SU-DHL-6 (cell line): ENCODE data around the gene TMEM9.

Source experiments
- EZH2phosphoT487 ChIP-seq: fragments of 200-600 bp; sonication (generic), shearing (Covaris generic); conservative IDR thresholded peaks from 2 replicates; pipeline ENCODE4 v1.6.1; 2018; ENCODE audit warnings: mild to moderate bottlenecking, antibody characterized with exemption, low read length, moderate library complexity, mixed read lengths
- TF ChIP-seq, protein P1 (sequence below): fragments of 200-600 bp; sonication (generic); IDR thresholded peaks from one replicate; pipeline ENCODE4 v1.5.1; 2017; ENCODE audit warnings: antibody characterized with exemption, mild to moderate bottlenecking, low read length, moderate library complexity; ENCODE audit not compliant: insufficient read depth, poor library complexity, severe bottlenecking

GRCh38 chr1:201185527-201186128, 31.4 kb upstream of the TMEM9 start:
- TF ChIP-seq, protein P1, sequence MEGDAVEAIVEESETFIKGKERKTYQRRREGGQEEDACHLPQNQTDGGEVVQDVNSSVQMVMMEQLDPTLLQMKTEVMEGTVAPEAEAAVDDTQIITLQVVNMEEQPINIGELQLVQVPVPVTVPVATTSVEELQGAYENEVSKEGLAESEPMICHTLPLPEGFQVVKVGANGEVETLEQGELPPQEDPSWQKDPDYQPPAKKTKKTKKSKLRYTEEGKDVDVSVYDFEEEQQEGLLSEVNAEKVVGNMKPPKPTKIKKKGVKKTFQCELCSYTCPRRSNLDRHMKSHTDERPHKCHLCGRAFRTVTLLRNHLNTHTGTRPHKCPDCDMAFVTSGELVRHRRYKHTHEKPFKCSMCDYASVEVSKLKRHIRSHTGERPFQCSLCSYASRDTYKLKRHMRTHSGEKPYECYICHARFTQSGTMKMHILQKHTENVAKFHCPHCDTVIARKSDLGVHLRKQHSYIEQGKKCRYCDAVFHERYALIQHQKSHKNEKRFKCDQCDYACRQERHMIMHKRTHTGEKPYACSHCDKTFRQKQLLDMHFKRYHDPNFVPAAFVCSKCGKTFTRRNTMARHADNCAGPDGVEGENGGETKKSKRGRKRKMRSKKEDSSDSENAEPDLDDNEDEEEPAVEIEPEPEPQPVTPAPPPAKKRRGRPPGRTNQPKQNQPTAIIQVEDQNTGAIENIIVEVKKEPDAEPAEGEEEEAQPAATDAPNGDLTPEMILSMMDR: no peak
- TF ChIP-seq EZH2phosphoT487: no peak
